8988T (cell line): ENCODE results near the gene CRYGS.
"Not testable (repeated sequence)": the region's sequence is repeated elsewhere in the genome, so short reads cannot be mapped to it uniquely, and the experiment has no call there.

Source experiments
- DNase-seq: peaks from one replicate; pipeline ENCODE4 v3.0.0; 2011

Gene CRYGS

GRCh38 chr3:186516646-186517045, 27.5 kb downstream of the CRYGS start:
- no peak for DNase-seq

GRCh38 chr3:186515125-186515524, 29.1 kb downstream of the CRYGS start:
- DNase-seq = no peak

- DNase-seq = no peak
These were observed 29.7 kb downstream of the CRYGS start for GRCh38 chr3:186514296-186515002.

GRCh38 chr3:186513386-186513785, 30.8 kb downstream of the CRYGS start:
- no peak for DNase-seq

- DNase-seq = no peak
These were observed 31.4 kb downstream of the CRYGS start for GRCh38 chr3:186512570-186513302.

- no peak for DNase-seq
These were observed 32.5 kb downstream of the CRYGS start for GRCh38 chr3:186511702-186512101.

- DNase-seq = no peak
These were observed 32.9 kb downstream of the CRYGS start for GRCh38 chr3:186511245-186511644.

- no peak for DNase-seq
These were observed 33.7 kb downstream of the CRYGS start for GRCh38 chr3:186510374-186511079.

- no peak for DNase-seq
These were observed 34.8 kb downstream of the CRYGS start for GRCh38 chr3:186509423-186509822.

- no peak for DNase-seq
These were observed 37.3 kb downstream of the CRYGS start for GRCh38 chr3:186506857-186507256.

GRCh38 chr3:186506191-186506739, 37.9 kb downstream of the CRYGS start:
- no peak for DNase-seq

- no peak for DNase-seq
These were observed 41.0 kb downstream of the CRYGS start for GRCh38 chr3:186502966-186503712.

- no peak for DNase-seq
These were observed 41.8 kb downstream of the CRYGS start for GRCh38 chr3:186502138-186502948.

- DNase-seq = not testable (repeated sequence)
These were observed 44.2 kb downstream of the CRYGS start for GRCh38 chr3:186499949-186500348.

- not testable (repeated sequence) for DNase-seq
These were observed 46.2 kb downstream of the CRYGS start for GRCh38 chr3:186498022-186498421.

- no peak for DNase-seq
These were observed 46.6 kb downstream of the CRYGS start for GRCh38 chr3:186497608-186498007.

- DNase-seq = no peak
These were observed 47.5 kb downstream of the CRYGS start for GRCh38 chr3:186496635-186497034.

- no peak for DNase-seq
These were observed 48.2 kb downstream of the CRYGS start for GRCh38 chr3:186496016-186496415.

- no peak for DNase-seq
These were observed 50.5 kb downstream of the CRYGS start for GRCh38 chr3:186493525-186494255.

GRCh38 chr3:186492385-186492984, 51.7 kb downstream of the CRYGS start:
- no peak for DNase-seq

- no peak for DNase-seq
These were observed 54.7 kb downstream of the CRYGS start for GRCh38 chr3:186489507-186489906.
